CD4-positive, alpha-beta memory T cell (primary cell): Measurements from ENCODE around the gene UXS1. TPM values are rescaled to one million over a fixed set of nuclear protein-coding genes. Genes with fewer than 3 reads are reported as not detected.

Source experiments
- CTCF ChIA-PET: fragments of 350-600 bp; sonication (Branson Sonifier 250); formaldehyde crosslinking; loops from one replicate; lab custom pipeline; 2021; ENCODE audit warnings: inconsistent platforms; ENCODE audit not compliant: partially characterized antibody; lab: Charles Lee
- POLR2A ChIA-PET: fragments of 350-600 bp; sonication (Branson Sonifier 250); formaldehyde crosslinking; loops from one replicate; lab custom pipeline; 2021; ENCODE audit not compliant: partially characterized antibody; lab: Charles Lee
- DNase-seq, 5 donors: peaks; one replicate each; pipeline versions ENCODE4 v3.0.0 to v3.0.0-alpha.2; 2020 to 2022; ENCODE audit warnings: mixed read lengths in 1 of 5
- H3K27ac ChIP-seq: one replicate; pipeline ENCODE4 v1.7.0; 2013; ENCODE audit warnings: low read depth, low read length
- H3K27me3 ChIP-seq: 2 replicates; pipeline ENCODE4 v1.7.0; 2013; ENCODE audit warnings: mild to moderate bottlenecking, low read length, moderate library complexity; ENCODE audit not compliant: insufficient read depth
- H3K36me3 ChIP-seq: 2 replicates; pipeline ENCODE4 v1.7.0; 2013; ENCODE audit warnings: mild to moderate bottlenecking, low read length, moderate library complexity; ENCODE audit not compliant: insufficient read depth
- H3K4me1 ChIP-seq: 2 replicates; pipeline ENCODE4 v1.7.0; 2013; ENCODE audit warnings: mild to moderate bottlenecking, low read length, moderate library complexity; ENCODE audit not compliant: insufficient read depth
- H3K4me3 ChIP-seq, 2 donors: one replicate each; pipeline ENCODE4 v1.7.0; 2013; ENCODE audit warnings: low read length in 2 of 2, mild to moderate bottlenecking in 1 of 2
- H3K9me3 ChIP-seq, 2 donors: one replicate each; pipeline ENCODE4 v1.7.0; 2013; ENCODE audit warnings: low read length in 2 of 2, control low read depth in 1 of 2; ENCODE audit not compliant: control insufficient read depth in 1 of 2
- H3K27ac Mint-ChIP-seq, 7 donors: one replicate each; pipeline ENCODE4 v1.8.0; 2020 to 2021; ENCODE audit warnings: mixed read lengths in 7 of 7, mild to moderate bottlenecking in 6 of 7, inconsistent platforms in 3 of 7, moderate library complexity in 3 of 7
- H3K27me3 Mint-ChIP-seq, 2 donors: one replicate each; pipeline ENCODE4 v1.8.0; 2020 to 2021; ENCODE audit warnings: mixed read lengths in 2 of 2
- H3K36me3 Mint-ChIP-seq, 2 donors: one replicate each; pipeline ENCODE4 v1.8.0; 2020 to 2021; ENCODE audit warnings: mixed read lengths in 2 of 2, inconsistent platforms in 1 of 2, mild to moderate bottlenecking in 1 of 2
- H3K4me1 Mint-ChIP-seq, 4 donors: one replicate each; pipeline ENCODE4 v1.8.0; 2020 to 2021; ENCODE audit warnings: mixed read lengths in 4 of 4, mild to moderate bottlenecking in 1 of 4
- H3K4me3 Mint-ChIP-seq, 8 donors: one replicate each; pipeline ENCODE4 v1.8.0; 2020 to 2021; ENCODE audit warnings: mixed read lengths in 8 of 8, mild to moderate bottlenecking in 7 of 8, moderate library complexity in 6 of 8, inconsistent platforms in 3 of 8
- H3K9me3 Mint-ChIP-seq, 8 donors: one replicate each; pipeline ENCODE4 v1.8.0; 2020 to 2021; ENCODE audit warnings: mixed read lengths in 8 of 8, mild to moderate bottlenecking in 5 of 8, inconsistent platforms in 3 of 8, moderate library complexity in 1 of 8
- intact Hi-C: fragments of 100-400 bp; cut with micrococcal nuclease; formaldehyde crosslinking; loops from one replicate; pipeline ENCODE4 v1.15.1; 2023
- polyA plus RNA-seq, 2 donors: library from polyadenylated mRNA; unstranded; fragments of 300-500 nt; fragmentation: Illumina TruSeq; gene quantifications; one replicate each; pipeline ENCODE4 v1.2.3, GENCODE V29; 2021
- total RNA-seq, 2 experiments: library from RNA; stranded (reverse); gene quantifications; one replicate each; pipeline ENCODE4 v1.2.3, GENCODE V29; 2021

Gene UXS1
- total and polyA plus RNA-seq, 4 experiments from 2014 or later, result 87.2 to 150 (median 118) TPM

DNA sequence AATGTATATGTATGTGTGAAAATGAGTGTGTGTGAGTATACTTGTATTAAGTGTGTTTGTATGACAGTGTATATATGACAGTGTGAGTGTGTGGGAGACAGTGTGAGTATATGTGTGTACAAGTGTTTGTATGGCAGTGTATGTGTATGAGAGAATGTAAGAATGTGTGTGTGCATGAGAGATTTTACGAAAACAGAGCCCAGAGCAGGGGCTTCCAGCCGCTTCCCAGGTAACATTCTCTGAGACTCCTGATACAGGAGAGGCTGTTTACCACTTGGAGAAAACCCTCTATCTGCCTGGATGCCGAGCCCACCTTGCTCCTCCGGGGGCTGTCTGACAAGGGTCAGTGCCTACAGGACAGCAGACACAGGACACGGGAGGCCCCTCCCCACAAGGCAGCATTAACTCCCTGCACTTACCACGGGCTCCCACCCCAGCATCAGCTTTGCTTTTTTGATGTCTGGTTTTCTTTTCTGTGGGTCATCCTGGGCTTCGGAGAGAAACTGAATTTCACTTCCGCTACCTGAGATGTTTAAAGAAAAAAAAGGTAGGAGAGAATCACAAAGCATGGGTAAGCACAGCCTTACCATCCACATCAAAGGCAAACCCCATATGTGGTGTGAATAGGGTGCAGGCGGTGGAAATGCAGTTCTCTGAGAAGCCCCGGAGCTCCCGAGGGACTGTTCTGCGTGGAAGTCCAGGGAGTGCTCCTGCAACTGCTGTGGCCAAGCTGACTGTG lies 97.6 kb downstream of the UXS1 start:
- H3K27ac ChIP-seq, result peak overlapping the region; percentile 69
- no peaks in the 10 kb centered on the region for H3K9me3 ChIP-seq
- Mint-ChIP-seq H3K9me3 (peaks cover 0 to 3% (median 0%) of the 10 kb centered on the region in 8 donors), H3K27ac (peak overlapping the region; percentile 86 to 98 (median 95)), H3K4me3 (peak overlapping the region; percentile 82 to 92 (median 85)), H3K36me3 (peaks cover 37 to 54% of the 10 kb centered on the region in 2 donors), H3K27me3 (no peaks in the 10 kb centered on the region), H3K4me1 (peaks cover 32 to 72% (median 54%) of the 10 kb centered on the region in 4 donors)
- peak overlapping the region; percentile 64 to 69 for H3K4me3 ChIP-seq
- peaks cover 72% of the 10 kb centered on the region for H3K4me1 ChIP-seq
- DNase-seq, result peak; percentile 50 to 75 (median 57)
- CTCF ChIA-PET, result interaction anchor here (0.7 to 2.6 kb wide), 7 partner anchors 9 to 353 kb away, joined by 3 to 8 read pairs (median 5); no protein-coding TSS in a partner anchor
- no peaks in the 10 kb centered on the region for H3K27me3 ChIP-seq
- POLR2A ChIA-PET, result interaction anchor here (0.7 to 3.5 kb wide), 18 partner anchors 11 to 520 kb away, joined by 3 to 43 read pairs (median 6); partner anchors contain the start of genes NCK2 and UXS1
- intact Hi-C loops, result loop anchor here (1.0 to 10.0 kb wide), 4 partner anchors 39 to 762 kb away; partner anchors contain the start of genes C2orf49 and UXS1
- H3K36me3 ChIP-seq, result peaks cover 23% of the 10 kb centered on the region

DNA sequence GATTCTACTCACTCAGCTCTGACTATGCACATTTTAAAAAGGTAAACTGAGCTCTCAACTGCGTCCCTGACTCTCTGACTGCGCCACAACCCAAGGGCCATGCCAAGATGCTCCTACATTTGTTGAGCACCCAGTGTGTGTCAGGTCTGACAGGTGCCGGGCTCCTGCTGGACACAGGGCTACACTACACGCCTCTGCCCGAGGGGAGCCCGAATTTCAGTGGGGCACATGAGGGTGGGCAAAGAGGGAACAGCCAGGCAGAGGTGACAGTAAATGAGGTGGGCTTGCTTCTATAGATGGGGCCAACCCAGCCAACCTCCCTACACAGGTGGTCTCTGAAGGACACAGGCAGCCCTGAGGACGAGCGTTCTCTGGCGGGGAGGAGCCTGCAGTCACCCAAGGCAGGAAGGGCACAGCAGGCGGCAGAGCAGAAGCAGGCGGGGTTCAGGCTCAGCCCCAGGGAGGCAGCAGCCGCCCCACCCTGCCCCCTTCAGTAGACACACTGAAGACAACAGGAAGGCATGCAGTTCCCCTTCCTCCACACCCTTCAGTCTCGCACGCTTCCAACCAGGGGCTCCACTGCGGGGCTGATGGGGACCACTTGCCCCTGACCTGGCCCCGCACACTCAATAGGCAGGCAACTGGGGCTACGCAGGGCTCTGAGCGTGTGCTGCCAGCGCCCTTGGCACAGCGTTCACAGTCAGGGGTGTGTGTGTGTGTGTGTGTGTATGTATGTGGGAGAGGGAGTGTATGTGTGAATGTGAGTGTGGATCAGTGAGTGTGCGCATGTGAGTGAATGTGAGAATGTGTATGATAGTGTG lies 98.4 kb downstream of the UXS1 start:
- Histone ChIP-seq H3K4me3 (peak overlapping the region; percentile 64 to 69), H3K27ac (peak overlapping the region; percentile 69), H3K36me3 (peaks cover 23% of the 10 kb centered on the region), H3K9me3 (no peaks in the 10 kb centered on the region), H3K27me3 (no peaks in the 10 kb centered on the region), H3K4me1 (peaks cover 80% of the 10 kb centered on the region)
- Mint-ChIP-seq H3K27me3 (no peaks in the 10 kb centered on the region), H3K9me3 (peaks cover 0 to 3% (median 0%) of the 10 kb centered on the region in 8 donors), H3K36me3 (peaks cover 32 to 51% of the 10 kb centered on the region in 2 donors), H3K4me3 (peak overlapping the region; percentile 82 to 92 (median 85)), H3K27ac (peak overlapping the region; percentile 86 to 98 (median 95)), H3K4me1 (peaks cover 39 to 80% (median 61%) of the 10 kb centered on the region in 4 donors)
- POLR2A ChIA-PET, result interaction anchor here (0.7 to 4.4 kb wide), 38 partner anchors 11 to 520 kb away, joined by 3 to 52 read pairs (median 8); partner anchors contain the start of genes NCK2 and UXS1
- peak; percentile 82 to 93 (median 87) for DNase-seq
- CTCF ChIA-PET, result interaction anchor here (0.7 to 4.7 kb wide), 22 partner anchors 10 to 521 kb away, joined by 3 to 59 read pairs (median 4); no protein-coding TSS in a partner anchor
- intact Hi-C loops, result loop anchor here (1.0 to 10.0 kb wide), 8 partner anchors 38 to 761 kb away; partner anchors contain the start of genes C2orf49 and UXS1

DNA sequence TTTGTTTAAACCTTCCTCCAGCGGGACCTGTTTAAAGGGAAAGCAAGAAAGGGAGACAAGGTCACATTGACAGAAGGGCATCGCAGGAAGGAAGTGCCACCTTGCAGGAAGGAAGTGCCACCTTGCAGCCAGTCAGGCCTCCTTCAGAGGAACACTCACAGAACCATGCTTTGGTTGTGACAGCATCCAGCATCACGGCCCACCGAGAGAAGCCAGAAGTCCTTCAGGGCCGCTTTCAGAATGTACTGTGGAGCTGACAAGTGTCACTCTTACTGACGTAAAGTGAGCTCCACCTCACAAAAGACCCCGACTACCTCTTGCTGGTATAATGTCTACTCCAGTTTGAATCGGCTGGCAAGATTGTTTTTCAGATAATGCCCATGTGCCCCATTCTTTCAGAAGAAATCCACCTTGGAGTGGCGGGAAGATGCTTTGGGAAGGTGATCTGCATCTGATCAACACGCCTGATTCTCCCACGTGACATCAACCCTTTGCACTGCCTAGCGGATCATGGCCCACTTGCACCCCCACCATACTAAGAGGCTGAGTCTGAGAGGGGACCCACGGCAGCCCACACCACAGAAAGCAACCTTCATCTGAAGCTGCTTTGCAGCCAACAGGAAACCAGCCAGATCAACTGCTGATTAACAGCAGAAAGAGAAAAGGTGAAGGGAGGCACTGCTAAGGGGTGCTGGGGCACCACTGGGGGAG lies 99.8 kb downstream of the UXS1 start:
- peaks cover 94% of the 10 kb centered on the region for H3K4me1 ChIP-seq
- CTCF ChIA-PET, result interaction anchor here (0.6 to 4.7 kb wide), 23 partner anchors 9 to 519 kb away, joined by 3 to 59 read pairs (median 4); no protein-coding TSS in a partner anchor
- H3K4me1 Mint-ChIP-seq, result peaks cover 44 to 94% (median 75%) of the 10 kb centered on the region in 4 donors

DNA sequence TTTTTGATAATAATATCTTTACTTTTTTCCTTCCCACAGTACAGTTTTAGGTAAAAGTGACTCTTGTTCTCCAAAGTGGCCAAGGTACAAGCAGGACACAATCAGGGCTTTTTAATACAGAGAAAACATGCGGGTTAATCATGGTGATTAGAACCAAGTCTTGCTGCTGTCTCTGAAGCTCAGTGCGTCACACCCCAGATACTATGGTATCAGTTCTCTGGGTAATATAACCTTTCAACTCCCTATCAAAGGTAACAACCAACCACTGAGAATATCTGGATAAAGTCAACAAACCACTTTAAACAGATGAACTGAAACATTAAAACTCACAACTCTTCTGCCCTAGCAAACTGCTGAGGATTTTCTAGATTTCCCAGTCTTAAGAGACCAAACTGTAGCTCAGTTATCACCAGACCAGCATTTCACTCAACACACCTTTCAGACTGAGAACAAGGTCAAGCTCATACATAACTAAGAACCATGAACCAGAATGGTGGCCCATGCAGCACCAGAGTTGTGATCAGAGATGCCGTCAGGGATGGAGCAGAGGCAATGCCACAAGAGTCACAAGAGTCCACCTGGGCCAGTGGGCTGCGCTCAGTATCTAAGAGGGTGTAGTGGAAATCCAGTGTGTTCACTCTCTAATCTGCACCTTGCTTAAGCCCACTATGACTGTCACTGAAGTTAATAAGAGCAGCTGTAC lies 103.0 kb downstream of the UXS1 start:
- peaks cover 4% of the 10 kb centered on the region for H3K36me3 ChIP-seq
- POLR2A ChIA-PET, result interaction anchor here (2.0 to 4.4 kb wide), 2 partner anchors 68 to 162 kb away, joined by 7 to 48 read pairs; no protein-coding TSS in a partner anchor
- H3K9me3 ChIP-seq, result no peaks in the 10 kb centered on the region
- CTCF ChIA-PET, result interaction anchor here (1.0 to 4.7 kb wide), 3 partner anchors 6 to 172 kb away, joined by 4 to 59 read pairs (median 4); no protein-coding TSS in a partner anchor
- Mint-ChIP-seq H3K27me3 (no peaks in the 10 kb centered on the region), H3K27ac (peak overlapping the region; percentile 58 to 94 (median 86)), H3K36me3 (peaks cover 29 to 33% of the 10 kb centered on the region in 2 donors), H3K9me3 (peaks cover 0 to 9% (median 4%) of the 10 kb centered on the region in 8 donors), H3K4me3 (peak overlapping the region in 5 of 8 donors; percentile 8 to 74 (median 47)), H3K4me1 (peaks cover 63 to 98% (median 87%) of the 10 kb centered on the region in 4 donors)
- no peak overlapping the region for H3K27ac ChIP-seq
- H3K4me3 ChIP-seq, result no peak overlapping the region
- no peaks in the 10 kb centered on the region for H3K27me3 ChIP-seq
- H3K4me1 ChIP-seq, result peaks cover 100% of the 10 kb centered on the region
- DNase-seq, result no peak
- intact Hi-C loops, result loop anchor here (10.0 kb wide), 1 partner anchor 756 kb away; the partner anchor contains the start of gene C2orf49

More for the DNA sequence above, 99.8 kb downstream of the UXS1 start:
- peaks cover 12% of the 10 kb centered on the region for H3K36me3 ChIP-seq
- DNase-seq, result peak; percentile 76 to 90 (median 80)
- Mint-ChIP-seq H3K4me3 (peak overlapping the region; percentile 71 to 88 (median 80)), H3K27me3 (no peaks in the 10 kb centered on the region), H3K9me3 (peaks cover 0 to 3% (median 0%) of the 10 kb centered on the region in 8 donors), H3K36me3 (peaks cover 28 to 43% of the 10 kb centered on the region in 2 donors), H3K27ac (peak overlapping the region; percentile 86 to 98 (median 97))
- intact Hi-C loops, result loop anchor here (1.0 to 10.0 kb wide), 6 partner anchors 9 to 759 kb away; partner anchors contain the start of gene C2orf49
- peak overlapping the region; percentile 78 for H3K27ac ChIP-seq
- POLR2A ChIA-PET, result interaction anchor here (0.6 to 4.4 kb wide), 39 partner anchors 11 to 757 kb away, joined by 3 to 52 read pairs (median 5); partner anchors contain the start of genes C2orf49 and UXS1
- H3K27me3 ChIP-seq, result no peaks in the 10 kb centered on the region
- peak overlapping the region; percentile 1 to 55 for H3K4me3 ChIP-seq
- no peaks in the 10 kb centered on the region for H3K9me3 ChIP-seq

DNA sequence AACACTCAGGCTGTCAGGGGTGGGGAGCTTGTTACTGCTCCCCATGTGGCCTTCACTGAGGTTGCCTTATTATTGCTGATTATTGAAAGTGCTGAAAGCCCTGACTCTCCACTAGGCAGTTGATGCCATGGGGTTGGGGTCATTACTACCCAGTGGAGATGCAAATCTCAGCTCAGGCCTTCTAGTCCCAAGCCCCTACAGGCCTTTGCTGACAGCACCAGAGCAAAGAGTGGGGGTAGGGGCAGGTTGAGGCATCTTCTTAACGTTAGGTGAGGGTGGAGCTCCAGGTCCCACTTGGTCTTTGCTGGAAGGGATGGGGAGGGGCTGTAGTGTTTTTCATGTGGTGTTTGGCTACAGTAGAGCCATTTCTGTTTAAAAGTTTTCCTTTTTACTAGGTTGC lies 104.5 kb downstream of the UXS1 start:
- Histone ChIP-seq H3K36me3 (peaks cover 4% of the 10 kb centered on the region), H3K9me3 (no peaks in the 10 kb centered on the region), H3K4me3 (no peak overlapping the region), H3K27me3 (no peaks in the 10 kb centered on the region), H3K27ac (no peak overlapping the region), H3K4me1 (peaks cover 100% of the 10 kb centered on the region)
- ChIA-PET POLR2A (interaction anchor here (1.1 to 1.2 kb wide), 3 partner anchors 71 to 291 kb away, joined by 3 to 4 read pairs (median 4); no protein-coding TSS in a partner anchor), CTCF (interaction anchor here (1.7 to 7.7 kb wide), 2 partner anchors 155 to 171 kb away, joined by 4 to 71 read pairs; no protein-coding TSS in a partner anchor)
- Mint-ChIP-seq H3K4me1 (peaks cover 66 to 98% (median 91%) of the 10 kb centered on the region in 4 donors), H3K4me3 (peak overlapping the region in 5 of 8 donors; percentile 18 to 73 (median 46)), H3K9me3 (peaks cover 0 to 9% (median 4%) of the 10 kb centered on the region in 8 donors), H3K36me3 (peaks cover 28 to 33% of the 10 kb centered on the region in 2 donors), H3K27ac (peak overlapping the region; percentile 53 to 93 (median 85)), H3K27me3 (no peaks in the 10 kb centered on the region)
- no peak for DNase-seq
- intact Hi-C loops, result loop anchor here (5.0 to 10.0 kb wide), 2 partner anchors 97 to 755 kb away; partner anchors contain the start of gene C2orf49
